K562 (cell line): ENCODE data around the gene HEXIM1. TPM values are rescaled to one million over a fixed set of nuclear protein-coding genes. Genes with fewer than 3 reads are reported as not detected.

ENCODE experiments used
- BRF1 ChIP-seq: IDR thresholded peaks from 3 replicates; pipeline ENCODE4 v1.6.1; 2011; ENCODE audit warnings: borderline replicate concordance, mild to moderate bottlenecking; ENCODE audit not compliant: insufficient read length; ENCODE audit errors: extremely low read depth
- DDX20 ChIP-seq: fragments of 450-650 bp; IDR thresholded peaks from 2 replicates; pipeline ENCODE4 v1.6.1; 2016; ENCODE audit warnings: missing genetic modification characterization, low read depth, mild to moderate bottlenecking, missing compliant biosample characterization, moderate library complexity
- GTF2A2 ChIP-seq: IDR thresholded peaks from 2 replicates; pipeline ENCODE4 v1.6.1; 2016; ENCODE audit warnings: mild to moderate bottlenecking, missing genetic modification characterization, missing compliant biosample characterization
- JUN ChIP-seq, 2 experiments: sonication (generic) in 1 of 2; formaldehyde crosslinking in 1 of 2; IDR thresholded peaks; 2 replicates each; pipeline versions ENCODE4 v1.6.1 to v1.8.0; 2012 to 2022; ENCODE audit warnings: borderline replicate concordance in 2 of 2, mild to moderate bottlenecking in 2 of 2, improper control_type of control experiment in 1 of 2, low read depth in 1 of 2, low read length in 1 of 2, missing genetic modification reagents in 1 of 2
- KLF16 ChIP-seq: IDR thresholded peaks from 2 replicates; pipeline ENCODE4 v1.6.1; 2016; ENCODE audit warnings: antibody characterized with exemption
- MEIS2 ChIP-seq: fragments of 450-650 bp; IDR thresholded peaks from 2 replicates; pipeline ENCODE4 v1.6.1; 2014; ENCODE audit warnings: mild to moderate bottlenecking; ENCODE audit not compliant: partially characterized antibody
- MITF ChIP-seq: IDR thresholded peaks from 2 replicates; pipeline ENCODE4 v1.6.1; 2014; ENCODE audit warnings: antibody characterized with exemption
- MYC ChIP-seq, 2 experiments: fragments of 250-450 bp in 1 of 2; sonication (Bioruptor Pico) in 1 of 2; IDR thresholded peaks; 2 replicates each; pipeline versions ENCODE4 v1.5.1 to v1.6.1; 2012 to 2021; ENCODE audit warnings: low read depth in 2 of 2, borderline replicate concordance in 1 of 2, improper control_type of control experiment in 1 of 2, low read length in 1 of 2, mild to moderate bottlenecking in 1 of 2, moderate library complexity in 1 of 2
- NCOR1 ChIP-seq: fragments of 450-650 bp; IDR thresholded peaks from 2 replicates; pipeline ENCODE4 v1.6.1; 2016; ENCODE audit warnings: mild to moderate bottlenecking, moderate library complexity
- RAD21 ChIP-seq, 2 experiments: fragments of 250-450 bp in 1 of 2; fragments of 450-650 bp in 1 of 2; sonication (Bioruptor Pico) in 1 of 2; formaldehyde crosslinking in 1 of 2; IDR thresholded peaks in 1 of 2; conservative IDR thresholded peaks in 1 of 2; 2 replicates each; pipeline versions ENCODE4 v1.4.0 to v1.8.0; 2020 to 2022; ENCODE audit warnings: mild to moderate bottlenecking in 2 of 2, moderate library complexity in 1 of 2
- RBM17 ChIP-seq: fragments of 200-400 bp; formaldehyde crosslinking; IDR thresholded peaks from 2 replicates; pipeline ENCODE4 v1.6.1; 2017; ENCODE audit warnings: low read depth, mild to moderate bottlenecking, low read length, borderline replicate concordance
- SP1 ChIP-seq: sonication (generic); formaldehyde crosslinking; IDR thresholded peaks from 2 replicates; pipeline ENCODE4 v1.8.1; 2022; ENCODE audit warnings: mild to moderate bottlenecking, missing genetic modification reagents
- TAF1 ChIP-seq: IDR thresholded peaks from 2 replicates; pipeline ENCODE4 v1.6.1; 2011; ENCODE audit warnings: mild to moderate bottlenecking, low read length, moderate library complexity; ENCODE audit not compliant: insufficient read depth, control insufficient read depth, severe bottlenecking; ENCODE audit errors: extremely low read depth
- TOE1 ChIP-seq, 2 experiments: fragments of 450-650 bp in 1 of 2; sonication (generic) in 1 of 2; formaldehyde crosslinking in 1 of 2; IDR thresholded peaks; 2 replicates each; pipeline versions ENCODE4 v1.7.1 to v1.8.0; 2016 to 2022; ENCODE audit warnings: borderline replicate concordance in 2 of 2, mild to moderate bottlenecking in 2 of 2, antibody characterized with exemption in 1 of 2, inconsistent platforms in 1 of 2, low read depth in 1 of 2, missing genetic modification reagents in 1 of 2, moderate library complexity in 1 of 2
- TRIM25 ChIP-seq: fragments of 450-650 bp; IDR thresholded peaks from 2 replicates; pipeline ENCODE4 v1.7.0; 2016; ENCODE audit warnings: borderline replicate concordance
- U2AF1 ChIP-seq: fragments of 200-400 bp; formaldehyde crosslinking; optimal IDR thresholded peaks from 2 replicates; pipeline ENCODE3; 2017; ENCODE audit warnings: mild to moderate bottlenecking, low read depth, low read length, moderate library complexity
- ZBTB26 ChIP-seq: fragments of 450-650 bp; formaldehyde crosslinking; IDR thresholded peaks from 2 replicates; pipeline ENCODE4 v1.4.0; 2022; ENCODE audit warnings: missing genetic modification characterization
- ZNF239 ChIP-seq: fragments of 250-450 bp; sonication (Bioruptor Pico); IDR thresholded peaks from 2 replicates; pipeline ENCODE4 v1.4.0; 2020; ENCODE audit warnings: mild to moderate bottlenecking
- ZNF584 ChIP-seq: fragments of 200-800 bp; sonication (Bioruptor generic); IDR thresholded peaks from 2 replicates; pipeline ENCODE4 v1.6.1; 2016; ENCODE audit warnings: low read depth, mild to moderate bottlenecking, missing genetic modification characterization, missing compliant biosample characterization
- ZNF780A ChIP-seq: fragments of 250-450 bp; sonication (Bioruptor Pico); IDR thresholded peaks from 2 replicates; pipeline ENCODE4 v1.5.0; 2021; ENCODE audit warnings: mild to moderate bottlenecking
- polyA plus RNA-seq, 8 experiments: library from polyadenylated mRNA; depleted of rRNA in 4 of 8; stranded (reverse) in 5 of 8; unstranded in 3 of 8; fragments of >200 nt; fragmentation: Nextera tagmentation in 2 of 8; fragmentation: Illumina TruSeq in 1 of 8; extraction: Ambion mirVana in 2 of 8; extraction: Trizol in 1 of 8; gene quantifications; 2 replicates each; pipeline versions ENCODE4 v1.2.1 to v1.2.3, GENCODE V29; 2011 to 2014; ENCODE audit warnings: inconsistent platforms in 1 of 8, missing spikeins in 1 of 8
- total RNA-seq, 7 experiments: library from RNA; depleted of rRNA in 6 of 7; stranded (reverse); fragments of >200 nt in 6 of 7; fragmentation: Illumina TruSeq in 2 of 7; extraction: Trizol in 2 of 7; gene quantifications; 2 replicates each; pipeline versions ENCODE4 v1.2.1 to v1.2.3, GENCODE V29; 2011 to 2021; ENCODE audit warnings: low replicate concordance in 1 of 7

Gene HEXIM1
- total and polyA plus RNA-seq, 9 of the 15 experiments (the other 6 are each of a cell fraction or from before 2014, with no cell fraction given), result 1.4 to 28.3 (median 9.1) TPM

- TF ChIP-seq TOE1 (IDR thresholded peaks at IDR 0.05; ENCODE audit: borderline replicate concordance), result no peak; the same call in 1 of the 2 replicates
- 0 out of 2 replicates have a peak, but pooled peaks have one; percentile 35 for TF ChIP-seq TOE1 (CRISPR knock-in tag; IDR thresholded peaks at IDR 0.05; ENCODE audit: borderline replicate concordance, low read depth)
- TF ChIP-seq DDX20 (tag), result no peak
- no peak for TF ChIP-seq ZNF584 (CRISPR knock-in tag)
- TF ChIP-seq RAD21 (CRISPR knock-in tag; conservative IDR thresholded peaks at IDR 0.05 in 1 of 2, IDR thresholded peaks at IDR 0.05 in 1 of 2), result peak; percentile 49 to 67
- TF ChIP-seq BRF1, result no peak
- no peak for TF ChIP-seq ZBTB26 (CRISPR knock-in tag)
- TF ChIP-seq RBM17, result no peak
- no peak for TF ChIP-seq GTF2A2
- TF ChIP-seq NCOR1, result no peak
- no peak for TF ChIP-seq ZNF780A (CRISPR knock-in tag)
- no peak for TF ChIP-seq TRIM25
- TF ChIP-seq TAF1, result peak; percentile 58
- TF ChIP-seq U2AF1, result no peak
- TF ChIP-seq MEIS2, result no peak
- TF ChIP-seq ZNF239 (CRISPR knock-in tag), result no peak
- TF ChIP-seq SP1 (CRISPR knock-in tag), result peak; percentile 20; the same call in 1 of the 2 replicates
- peak; percentile 20; the same call in 1 of the 2 replicates for TF ChIP-seq MYC (IDR thresholded peaks at IDR 0.05; ENCODE audit: low read depth, low read length)
- no peak for TF ChIP-seq MYC (CRISPR knock-in tag; IDR thresholded peaks at IDR 0.05; ENCODE audit: borderline replicate concordance, low read depth)
- TF ChIP-seq JUN (IDR thresholded peaks at IDR 0.05; ENCODE audit: borderline replicate concordance, low read depth, low read length), result no peak
- 0 out of 2 replicates have a peak, but pooled peaks have one; percentile 18 for TF ChIP-seq JUN (CRISPR knock-in tag; IDR thresholded peaks at IDR 0.05; ENCODE audit: borderline replicate concordance)
- peak; percentile 51 for TF ChIP-seq KLF16
- TF ChIP-seq MITF, result no peak
Observed at GRCh38 chr17:45149037-45149668, 878 bp downstream of the HEXIM1 start (continued).
